Cardiac muscle cell (in vitro differentiated cells and primary cell): ENCODE data around the gene KLHL2. TPM values are rescaled to one million over a fixed set of nuclear protein-coding genes. Genes with fewer than 3 reads are reported as not detected.

ENCODE experiments used
- DNase-seq, 2 donors: peaks; one replicate each; pipeline versions ENCODE4 v3.0.0 to v3.0.0-alpha.2; 2010 to 2017; ENCODE audit warnings: low read depth in 1 of 2, low spot score in 1 of 2
- H3K27ac ChIP-seq: fragments of 200-600 bp; sonication (generic); 2 replicates; pipeline ENCODE4 v1.5.1; 2016
- H3K27me3 ChIP-seq: fragments of 200-600 bp; sonication (generic); 2 replicates; pipeline ENCODE4 v1.6.0; 2016; ENCODE audit warnings: control low read depth
- H3K36me3 ChIP-seq: fragments of 200-600 bp; sonication (generic); 2 replicates; pipeline ENCODE4 v1.5.1; 2016; ENCODE audit warnings: control low read depth
- H3K4me1 ChIP-seq: fragments of 200-600 bp; sonication (generic); 2 replicates; pipeline ENCODE4 v1.8.1; 2017; ENCODE audit warnings: low read depth, mild to moderate bottlenecking, mixed run types
- H3K4me3 ChIP-seq: fragments of 200-600 bp; sonication (generic); 2 replicates; pipeline ENCODE4 v1.5.1; 2016; ENCODE audit warnings: mild to moderate bottlenecking
- H3K9me3 ChIP-seq: fragments of 200-600 bp; sonication (generic); 2 replicates; pipeline ENCODE4 v1.5.1; 2017; ENCODE audit warnings: low read depth, mild to moderate bottlenecking, control low read depth
- CTCF ChIP-seq: IDR thresholded peaks from 2 replicates; pipeline ENCODE4 v1.5.1; 2012; ENCODE audit warnings: low read depth, mild to moderate bottlenecking, low read length
- polyA plus RNA-seq: library from polyadenylated mRNA; unstranded; fragments of >200 nt; fragmentation: Nextera tagmentation; extraction: Ambion mirVana; gene quantifications from 2 replicates; pipeline ENCODE4 v1.2.1, GENCODE V29; 2016
- total RNA-seq: library from RNA; depleted of rRNA; stranded (reverse); fragments of >200 nt; gene quantifications from 2 replicates; pipeline ENCODE4 v1.2.3, GENCODE V29; 2016

The KLHL2 gene
- total and polyA plus RNA-seq, 2 experiments from 2014 or later = 39.7 to 39.8 TPM

GRCh38 chr4:165185448-165185847, 21.9 kb upstream of the KLHL2 start:
- Histone ChIP-seq H3K4me1 (no peaks in the 10 kb centered on the region), H3K27ac (no peak overlapping the region), H3K9me3 (no peaks in the 10 kb centered on the region), H3K4me3 (no peak overlapping the region), H3K27me3 (no peaks in the 10 kb centered on the region), H3K36me3 (no peaks in the 10 kb centered on the region)
- no peak for DNase-seq
- no peak for TF ChIP-seq CTCF

- TF ChIP-seq CTCF = no peak
- Histone ChIP-seq H3K27ac (no peak overlapping the region), H3K9me3 (no peaks in the 10 kb centered on the region), H3K36me3 (no peaks in the 10 kb centered on the region), H3K27me3 (no peaks in the 10 kb centered on the region), H3K4me1 (peaks cover 4% of the 10 kb centered on the region), H3K4me3 (no peak overlapping the region)
- DNase-seq = no peak
Observed at GRCh38 chr4:165190591-165191347, 16.6 kb upstream of the KLHL2 start.

GRCh38 chr4:165191348-165191656, 16.1 kb upstream of the KLHL2 start:
- H3K4me1 ChIP-seq = peaks cover 4% of the 10 kb centered on the region
- H3K4me3 ChIP-seq = no peak overlapping the region
- H3K9me3 ChIP-seq = no peaks in the 10 kb centered on the region
- no peaks in the 10 kb centered on the region for H3K27me3 ChIP-seq
- no peak overlapping the region for H3K27ac ChIP-seq
- no peak for DNase-seq
- TF ChIP-seq CTCF = no peak
- no peaks in the 10 kb centered on the region for H3K36me3 ChIP-seq

GRCh38 chr4:165191814-165192499, 15.4 kb upstream of the KLHL2 start:
- Histone ChIP-seq H3K4me1 (peaks cover 4% of the 10 kb centered on the region), H3K9me3 (no peaks in the 10 kb centered on the region), H3K4me3 (no peak overlapping the region), H3K36me3 (no peaks in the 10 kb centered on the region), H3K27me3 (no peaks in the 10 kb centered on the region), H3K27ac (no peak overlapping the region)
- DNase-seq = no peak
- no peak for TF ChIP-seq CTCF

- H3K9me3 ChIP-seq = no peaks in the 10 kb centered on the region
- no peak for DNase-seq
- no peaks in the 10 kb centered on the region for H3K27me3 ChIP-seq
- H3K27ac ChIP-seq = no peak overlapping the region
- TF ChIP-seq CTCF = no peak
- H3K36me3 ChIP-seq = no peaks in the 10 kb centered on the region
- H3K4me1 ChIP-seq = peaks cover 4% of the 10 kb centered on the region
- no peak overlapping the region for H3K4me3 ChIP-seq
Observed at GRCh38 chr4:165192500-165192898, 14.9 kb upstream of the KLHL2 start.
